ENCODE data around the gene GALNT18.

GALNT18 gene

DNA sequence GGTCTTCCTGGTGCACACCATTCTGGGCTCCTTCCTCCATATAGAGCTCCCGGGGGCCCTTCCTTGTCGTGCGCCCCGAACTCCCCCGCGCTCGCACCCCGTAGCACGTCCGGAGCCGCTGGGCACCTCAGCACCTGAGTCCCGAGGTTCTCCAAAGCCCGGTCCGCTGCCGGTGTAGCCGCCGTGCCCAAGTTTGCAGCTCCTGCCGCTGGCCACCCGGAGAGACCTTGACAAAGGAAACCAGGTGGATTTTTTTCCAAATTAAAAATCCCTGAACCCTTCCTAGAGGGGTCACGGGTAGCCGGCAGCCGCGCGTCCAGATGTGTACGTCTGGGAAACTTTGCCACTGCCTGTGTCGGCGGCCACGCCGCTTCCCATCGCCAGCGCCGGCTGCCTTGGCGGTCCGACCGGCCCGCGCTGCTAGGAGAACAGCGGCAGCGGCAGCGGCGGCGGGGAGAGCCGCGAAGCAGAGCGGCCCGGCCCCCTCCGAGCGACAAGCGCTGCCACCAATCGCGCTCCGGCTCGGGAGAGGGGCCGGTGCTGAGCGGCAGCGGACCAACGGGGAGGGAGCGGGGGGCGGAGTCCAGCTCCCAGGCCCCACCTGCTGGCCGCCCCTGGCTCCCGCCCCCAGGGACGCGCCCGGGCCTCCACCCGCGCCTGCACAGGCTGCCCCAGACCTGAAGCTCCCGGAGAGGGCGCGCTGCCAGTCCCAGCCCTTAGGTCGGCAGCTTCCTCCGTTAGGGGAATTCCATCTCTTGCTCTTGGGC lies at the start of gene GALNT18:
TSS of gene GALNT18 (minus strand) at position 433 of the 767 bp plus-strand sequence.
- TF ChIP-seq, protein P1, sequence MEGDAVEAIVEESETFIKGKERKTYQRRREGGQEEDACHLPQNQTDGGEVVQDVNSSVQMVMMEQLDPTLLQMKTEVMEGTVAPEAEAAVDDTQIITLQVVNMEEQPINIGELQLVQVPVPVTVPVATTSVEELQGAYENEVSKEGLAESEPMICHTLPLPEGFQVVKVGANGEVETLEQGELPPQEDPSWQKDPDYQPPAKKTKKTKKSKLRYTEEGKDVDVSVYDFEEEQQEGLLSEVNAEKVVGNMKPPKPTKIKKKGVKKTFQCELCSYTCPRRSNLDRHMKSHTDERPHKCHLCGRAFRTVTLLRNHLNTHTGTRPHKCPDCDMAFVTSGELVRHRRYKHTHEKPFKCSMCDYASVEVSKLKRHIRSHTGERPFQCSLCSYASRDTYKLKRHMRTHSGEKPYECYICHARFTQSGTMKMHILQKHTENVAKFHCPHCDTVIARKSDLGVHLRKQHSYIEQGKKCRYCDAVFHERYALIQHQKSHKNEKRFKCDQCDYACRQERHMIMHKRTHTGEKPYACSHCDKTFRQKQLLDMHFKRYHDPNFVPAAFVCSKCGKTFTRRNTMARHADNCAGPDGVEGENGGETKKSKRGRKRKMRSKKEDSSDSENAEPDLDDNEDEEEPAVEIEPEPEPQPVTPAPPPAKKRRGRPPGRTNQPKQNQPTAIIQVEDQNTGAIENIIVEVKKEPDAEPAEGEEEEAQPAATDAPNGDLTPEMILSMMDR (IDR thresholded peaks at IDR 0.05; ENCODE audit: low read depth, low read length), result peak; percentile 20
- DNase-seq (ENCODE audit: extremely low read depth, low read depth), result peak; percentile 81

DNA sequence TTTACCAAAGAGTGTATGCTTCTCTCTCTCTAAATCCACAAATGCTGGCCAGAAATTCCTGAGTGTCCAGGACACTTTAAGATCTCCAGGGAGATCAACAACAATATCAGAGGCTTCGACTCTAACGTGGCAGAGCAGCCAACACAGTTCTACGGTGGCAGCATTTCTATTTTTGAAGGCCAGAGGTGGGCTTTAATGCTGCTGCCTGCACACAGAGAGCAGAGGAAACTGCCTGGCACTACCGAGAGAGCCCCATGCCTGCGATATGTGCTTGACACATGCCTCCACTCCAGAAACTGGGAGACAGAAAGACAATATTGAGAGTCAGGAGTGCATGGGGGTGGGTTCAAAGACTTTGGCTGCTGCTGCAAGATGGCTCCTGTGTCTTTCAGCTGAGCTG lies 48.8 kb upstream of the GALNT18 start:
- TF ChIP-seq, protein P1 (IDR thresholded peaks at IDR 0.05; ENCODE audit: low read depth, low read length), result no peak
- no peak for DNase-seq (ENCODE audit: extremely low read depth, low read depth)

GRCh38 chr11:11669233-11669846 lies 47.5 kb upstream of the GALNT18 start:
- TF ChIP-seq, protein P1 (IDR thresholded peaks at IDR 0.05; ENCODE audit: low read depth, low read length), result no peak

DNA sequence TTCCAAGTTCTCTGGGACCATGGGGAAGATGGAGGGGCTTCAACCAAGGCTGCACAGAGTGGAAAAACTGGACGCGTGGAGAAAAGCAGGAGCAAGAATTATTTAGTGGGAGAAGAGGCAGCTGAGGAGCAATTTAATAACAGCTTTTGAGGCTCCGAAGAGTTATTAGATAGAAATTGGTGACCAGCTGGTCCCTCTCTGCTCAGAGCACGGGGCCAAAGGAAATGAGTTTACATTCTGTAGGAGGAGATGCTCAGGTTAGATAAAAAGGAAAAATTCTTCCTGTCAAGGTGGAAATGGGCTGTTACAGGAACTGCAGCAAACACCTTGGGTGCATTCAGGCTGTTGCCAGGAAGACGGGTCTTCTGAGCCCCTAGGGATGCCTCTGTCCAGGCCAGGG lies 47.0 kb upstream of the GALNT18 start:
- TF ChIP-seq, protein P1 (IDR thresholded peaks at IDR 0.05; ENCODE audit: low read depth, low read length), result no peak
- DNase-seq (ENCODE audit: extremely low read depth, low read depth), result no peak

More at GRCh38 chr11:11669233-11669846, 47.5 kb upstream of the GALNT18 start:
- DNase-seq (ENCODE audit: extremely low read depth, low read depth), result no peak

DNA sequence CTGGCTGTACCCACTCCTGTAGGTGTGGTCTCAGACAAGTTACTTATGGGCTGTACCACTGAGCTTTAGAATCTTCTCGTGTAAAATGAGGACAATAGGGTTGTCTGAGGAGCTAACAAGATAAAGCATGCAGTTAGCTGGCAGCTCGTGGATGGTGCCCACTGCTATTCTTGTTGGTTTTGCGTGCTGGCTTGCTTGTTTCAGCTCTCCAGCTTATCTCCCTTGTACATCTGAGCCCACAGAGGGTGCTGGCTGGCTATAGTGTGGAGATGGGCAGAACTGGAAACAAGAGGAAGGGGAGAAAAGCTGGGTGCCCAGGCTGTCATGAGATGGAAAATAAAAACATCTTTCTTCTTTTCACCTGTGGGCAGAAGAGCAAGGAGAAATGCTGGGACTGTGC lies 46.5 kb upstream of the GALNT18 start:
- no peak for DNase-seq (ENCODE audit: extremely low read depth, low read depth)

DNA sequence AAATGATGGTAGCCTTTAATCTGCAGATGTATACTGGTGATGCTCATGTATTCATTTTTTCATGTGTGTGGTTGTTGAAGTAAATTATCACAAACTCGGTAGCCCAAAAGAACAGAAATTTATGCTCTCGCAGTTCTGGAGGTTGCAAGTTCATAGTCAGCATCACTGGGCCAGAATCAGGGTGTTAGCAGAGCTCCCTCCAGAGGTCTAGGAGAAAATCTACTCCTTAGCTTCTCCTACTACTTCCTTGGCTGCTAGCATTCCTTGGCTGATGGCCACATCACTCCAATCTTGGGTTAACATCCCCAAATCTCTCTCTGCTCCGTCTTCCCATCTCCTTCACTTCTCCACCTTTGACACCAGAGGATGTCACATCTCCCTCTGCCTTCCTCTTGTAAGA lies 45.3 kb upstream of the GALNT18 start:
- TF ChIP-seq, protein P1 (IDR thresholded peaks at IDR 0.05; ENCODE audit: low read depth, low read length), result no peak; the same call in 1 of the 2 replicates
- DNase-seq (ENCODE audit: extremely low read depth, low read depth), result no peak

More for the DNA sequence above, 46.5 kb upstream of the GALNT18 start:
- TF ChIP-seq, protein P1 (IDR thresholded peaks at IDR 0.05; ENCODE audit: low read depth, low read length), result no peak

GRCh38 chr11:11665407-11665806 lies 43.6 kb upstream of the GALNT18 start:
- no peak for DNase-seq (ENCODE audit: extremely low read depth, low read depth)
- TF ChIP-seq, protein P1 (IDR thresholded peaks at IDR 0.05; ENCODE audit: low read depth, low read length), result no peak

Data from AG09319 (cell line).